ENCODE measurements around the gene HES6.
"Not testable (repeated sequence)": the region's sequence is repeated elsewhere in the genome, so short reads cannot be mapped to it uniquely, and the experiment has no call there.

HES6 gene

DNA sequence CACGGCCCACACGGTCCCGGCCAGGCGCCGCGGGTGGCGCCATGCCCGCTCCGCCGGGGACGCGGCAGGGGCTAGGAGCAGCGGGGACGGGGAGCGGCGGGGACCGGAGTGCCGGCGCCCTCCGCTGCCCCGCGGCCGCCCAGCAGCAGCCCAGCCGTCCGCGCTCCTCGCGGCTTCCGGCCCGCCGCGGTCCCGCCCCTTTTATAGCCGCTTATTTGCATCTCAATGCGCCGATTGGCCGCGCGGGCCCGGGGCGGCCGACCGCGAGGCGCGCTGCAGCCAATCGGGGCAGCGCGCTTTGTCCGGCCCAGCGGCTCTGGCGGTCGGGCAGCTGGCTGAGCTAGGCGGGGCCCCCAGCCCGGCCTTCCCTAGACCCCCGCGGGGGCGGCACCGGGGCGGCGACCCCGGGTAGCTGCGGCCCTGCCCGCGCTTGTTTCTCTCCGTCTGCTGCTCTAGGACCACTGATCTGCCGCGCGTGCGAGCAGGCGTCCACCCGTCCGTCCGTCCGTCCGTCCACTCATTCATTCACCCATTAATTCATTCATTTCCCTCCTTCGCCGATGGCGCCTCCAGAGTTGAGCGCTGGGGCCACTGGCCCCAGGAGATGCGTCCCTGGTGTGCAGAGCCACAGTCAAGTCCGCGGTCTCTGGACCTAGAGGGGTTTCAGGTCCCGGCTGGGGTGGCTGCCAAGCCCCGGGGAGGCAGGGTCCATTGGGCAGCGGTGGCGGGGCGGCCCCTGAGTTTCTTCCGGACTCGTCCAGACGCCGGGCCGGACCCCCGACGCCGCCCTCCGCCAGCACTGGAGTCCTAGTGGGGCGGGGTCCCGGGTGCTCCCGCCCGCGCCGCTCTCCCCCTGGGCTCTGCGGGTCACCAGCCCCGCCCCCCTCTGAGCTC is at the start of gene HES6:
Gene HES6, minus strand, starts transcription at position 176 of the 894 bp plus-strand sequence. Its CDS starts 133 bp downstream, at position 43.
- DNase-seq = peak; percentile 77 to 79

- DNase-seq = no peak
Measured at GRCh38 chr2:238289574-238289973, 49.7 kb upstream of the HES6 start.

DNA sequence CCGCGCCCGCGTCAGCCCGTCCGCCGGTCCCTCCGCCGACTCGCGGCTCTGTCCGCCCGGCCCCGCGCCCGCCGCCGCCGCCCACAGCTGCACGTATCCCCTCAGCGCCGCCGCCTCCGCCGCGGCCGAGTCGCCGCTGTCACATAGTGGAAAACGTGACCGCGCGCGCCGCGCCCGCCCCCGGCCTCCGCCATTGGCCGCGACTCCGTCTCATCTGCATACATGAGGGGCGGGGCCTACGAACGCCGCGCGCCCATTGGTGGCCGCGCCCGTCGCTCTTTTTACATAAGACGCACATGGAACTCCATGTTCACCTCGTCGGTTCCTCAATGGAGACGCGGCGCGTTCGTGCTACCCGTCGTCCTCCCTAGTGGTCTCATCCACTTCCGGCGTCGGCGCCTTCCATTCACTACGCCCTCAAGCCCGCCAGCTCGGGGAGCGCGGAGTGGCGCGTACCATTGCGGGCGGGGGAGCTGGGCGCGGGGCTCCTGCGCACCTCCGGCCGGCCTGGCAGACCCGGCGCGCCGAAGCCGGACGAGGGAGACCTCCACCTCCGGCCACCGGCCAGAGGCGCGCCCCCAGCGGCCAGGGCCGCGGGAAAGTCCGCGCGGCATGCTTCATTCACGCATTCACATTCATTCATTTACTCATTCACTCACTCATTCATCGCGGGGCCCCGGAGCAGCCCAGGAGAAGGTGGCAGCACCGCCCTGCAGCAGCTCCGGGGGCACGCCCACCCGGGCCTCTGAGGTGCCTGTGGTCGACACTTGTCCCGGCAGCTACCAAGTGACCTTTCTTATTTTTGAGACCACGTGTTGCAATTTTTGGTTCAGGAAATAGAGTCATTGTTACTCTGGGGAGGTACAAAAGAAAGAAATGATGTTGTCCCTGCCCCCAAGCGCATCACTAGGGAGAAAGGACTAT is 49.1 kb upstream of the HES6 start:
- peak; percentile 98 to 99 for DNase-seq

- peak; percentile 41 to 71 for DNase-seq
Measured at GRCh38 chr2:238287737-238288649, 48.2 kb upstream of the HES6 start, which contains the start of gene PER2. TSS of gene PER2 (minus strand) at chr2:238288610. CDS start at chr2:238277936, 10,674 bp downstream.

DNA sequence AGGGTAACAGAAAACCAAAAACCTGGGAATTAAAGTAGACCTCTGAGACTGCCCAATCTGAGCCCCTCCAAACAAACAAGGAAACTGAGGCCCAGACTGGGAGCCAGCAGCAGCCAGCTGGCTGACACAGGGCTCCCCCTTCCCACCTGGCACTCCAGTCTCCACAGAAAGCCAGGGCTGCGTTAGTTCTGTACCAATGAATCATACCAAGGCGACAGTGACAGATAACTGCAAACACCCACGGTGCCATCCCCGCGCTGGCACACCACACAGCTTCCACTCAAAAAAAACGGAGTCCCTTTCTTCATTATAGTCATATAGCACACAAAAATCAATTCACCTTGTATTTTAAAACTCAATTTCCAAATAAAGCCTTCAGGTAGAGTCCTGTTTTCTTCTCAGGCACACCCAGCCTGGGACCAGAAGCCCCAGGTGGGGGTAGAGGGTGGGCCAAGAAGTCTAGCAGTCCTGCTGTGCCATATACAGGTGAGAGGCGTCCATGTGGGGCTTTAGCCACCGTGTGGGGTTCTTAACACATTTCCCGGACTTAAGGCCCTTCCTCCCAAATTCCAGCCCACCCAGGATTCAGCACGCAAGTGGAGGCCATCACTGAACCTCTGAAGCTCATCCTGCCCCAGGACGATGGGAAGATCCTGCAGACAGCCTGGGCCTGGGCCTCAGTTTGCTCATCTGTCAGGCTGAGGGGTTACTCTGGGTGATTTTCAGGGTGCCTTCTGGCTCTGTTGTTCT is 47.3 kb upstream of the HES6 start:
- DNase-seq = no peak

DNA sequence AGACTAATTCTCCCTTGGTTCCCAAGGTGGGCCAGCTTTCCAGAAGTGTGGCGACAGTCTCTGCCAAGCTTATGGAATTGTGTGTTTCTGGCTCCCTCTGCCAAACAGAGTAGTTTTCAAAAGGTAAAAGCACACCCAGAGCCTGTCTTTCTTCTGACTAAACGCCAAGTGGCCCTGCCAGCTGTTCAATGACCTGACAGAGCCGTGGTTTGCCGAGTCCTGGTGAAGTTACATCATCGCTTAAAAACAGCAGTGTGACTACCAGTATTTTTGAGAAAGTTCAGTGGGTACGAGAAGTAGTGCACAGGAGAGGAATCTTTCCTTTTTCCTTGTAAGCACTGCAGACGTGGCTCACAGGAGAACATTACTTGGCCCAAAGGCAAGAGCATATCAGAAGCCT is 46.7 kb upstream of the HES6 start:
- DNase-seq = no peak

DNA sequence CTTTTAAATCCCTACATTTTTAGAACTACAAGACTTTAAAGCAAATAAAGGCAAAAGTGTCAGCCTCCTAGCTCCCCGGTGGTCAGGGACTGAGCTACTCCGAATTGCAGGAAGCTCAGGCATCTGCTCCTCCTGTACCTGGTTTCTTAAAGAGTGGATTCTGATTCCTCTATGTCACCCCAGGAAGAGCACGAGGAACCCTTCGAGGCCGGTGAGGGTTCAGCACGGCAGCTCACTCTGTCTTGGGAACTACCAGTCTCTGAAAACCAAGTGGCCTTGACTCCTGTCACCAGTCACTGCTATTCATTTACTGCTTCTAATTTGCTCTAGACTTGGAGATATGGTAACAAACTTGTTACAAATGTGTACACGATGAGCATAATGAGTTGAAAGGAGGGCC is 46.3 kb upstream of the HES6 start:
- no peak for DNase-seq

GRCh38 chr2:238285653-238286082 is 45.8 kb upstream of the HES6 start:
- DNase-seq = no peak

GRCh38 chr2:238284802-238285515 is 45.1 kb upstream of the HES6 start:
- no peak for DNase-seq

- DNase-seq = no peak
Measured at GRCh38 chr2:238282861-238283738, 43.3 kb upstream of the HES6 start.

GRCh38 chr2:238281826-238282480 is 42.1 kb upstream of the HES6 start:
- no peak for DNase-seq

DNA sequence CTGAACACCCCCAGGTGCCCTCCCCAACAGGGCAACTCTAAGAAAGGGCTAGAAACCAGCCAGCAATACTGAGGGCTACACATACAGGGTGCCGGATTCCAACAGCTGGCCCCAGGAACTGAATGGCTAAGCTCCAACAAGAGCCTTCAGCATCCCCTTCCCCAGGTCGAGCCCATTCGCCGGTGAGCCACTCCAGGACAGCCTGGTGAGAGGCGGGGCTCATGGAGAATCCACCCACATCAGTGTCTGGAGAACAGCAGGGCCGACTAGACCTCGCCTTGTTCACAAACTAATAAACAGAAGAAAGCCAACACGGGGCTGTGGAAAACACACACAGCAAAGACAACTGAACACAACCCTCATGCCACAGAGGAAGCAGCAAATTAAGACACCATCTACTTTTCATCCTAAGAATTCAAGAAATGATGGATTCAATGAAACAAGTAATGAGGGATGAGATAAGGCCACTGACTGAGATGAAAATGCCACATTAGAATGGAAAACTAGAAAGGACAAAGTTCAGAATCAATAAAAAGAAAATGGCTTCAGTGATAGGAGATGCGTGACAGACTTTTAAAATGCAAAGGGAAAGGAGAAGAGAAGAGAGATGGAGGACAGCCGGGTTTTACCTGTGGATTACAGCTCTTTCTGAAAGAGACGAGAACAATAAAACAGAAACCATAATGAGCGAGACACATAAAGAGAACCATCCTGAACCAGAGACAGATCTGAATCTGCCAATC is 40.4 kb upstream of the HES6 start:
- DNase-seq = no peak

GRCh38 chr2:238279324-238279682 is 39.5 kb upstream of the HES6 start:
- no peak for DNase-seq

- no peak for DNase-seq
Measured at GRCh38 chr2:238278626-238279323, 38.9 kb upstream of the HES6 start.

DNA sequence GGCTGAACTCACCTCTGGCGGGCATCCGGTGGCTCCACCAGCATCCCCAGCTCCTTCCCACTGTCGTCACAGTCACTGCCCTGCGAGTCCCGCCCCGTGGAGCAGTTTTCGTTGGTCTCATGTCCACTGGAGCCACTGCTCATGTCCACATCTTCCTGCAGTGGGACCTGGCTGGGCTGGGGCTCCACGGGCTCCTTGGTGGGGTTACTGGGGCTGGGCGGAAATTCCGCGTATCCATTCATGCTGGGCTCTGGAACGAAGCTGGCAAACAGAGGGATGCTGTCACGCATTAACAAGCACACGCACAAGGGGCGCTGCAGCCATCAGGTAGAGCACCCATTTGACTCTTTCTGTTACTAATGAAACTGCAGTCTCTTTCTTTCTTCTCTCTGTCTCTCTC is 37.9 kb upstream of the HES6 start:
- DNase-seq = no peak

DNA sequence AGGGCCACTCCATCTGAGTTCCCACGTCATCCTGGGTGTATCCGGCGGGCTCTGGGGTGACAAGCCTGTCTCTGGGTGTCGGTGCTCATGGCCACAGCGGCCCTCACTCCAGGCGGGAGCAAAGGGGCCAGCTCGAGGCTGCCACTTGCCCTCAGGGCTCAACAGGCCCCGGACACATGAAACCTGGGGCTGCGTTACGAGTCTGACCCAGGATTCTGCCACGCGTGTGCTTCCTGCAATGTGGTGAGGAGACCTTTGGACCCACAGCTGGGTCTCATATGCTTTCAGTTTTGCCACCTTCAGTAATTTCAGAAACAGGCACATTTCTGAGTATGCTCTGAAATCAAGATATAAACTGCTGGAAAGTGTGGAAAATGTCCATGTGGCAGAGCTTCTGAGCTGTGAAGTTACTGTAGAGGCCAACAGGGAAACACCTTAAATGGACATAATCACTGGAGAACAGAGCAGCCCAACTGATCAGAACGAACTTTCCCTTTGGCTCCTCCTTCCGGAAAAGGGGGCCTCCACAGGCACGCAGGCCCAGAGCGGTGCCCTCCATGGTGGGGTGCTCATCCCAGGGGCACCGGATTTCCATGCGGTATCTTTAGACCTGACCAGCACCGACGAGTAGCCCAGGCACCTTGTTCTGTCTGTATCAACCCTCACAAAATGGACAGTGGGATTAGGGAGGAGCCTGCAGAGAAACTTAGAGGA is 34.5 kb upstream of the HES6 start:
- no peak for DNase-seq

- DNase-seq = not testable (repeated sequence)
Measured at GRCh38 chr2:238273433-238273832, 33.6 kb upstream of the HES6 start.
